Activated CD4-positive, alpha-beta T cell treated with anti-CD3 and anti-CD28 coated beads, Interleukin-2, amount 50 U/mL, for 16 hours (primary cell): ENCODE results near the gene C3.
A peak's percentile ranks its signal among the peaks of the same experiment; 100 is the strongest.
"Not testable (repeated sequence)": the region's sequence is repeated elsewhere in the genome, so short reads cannot be mapped to it uniquely, and the experiment has no call there.

ENCODE experiments used
- DNase-seq: peaks from one replicate; pipeline ENCODE4 v3.0.0-alpha.2; 2020

The C3 gene

GRCh38 chr19:6654347-6655310 lies 65.8 kb downstream of the C3 start:
- DNase-seq, result peak; percentile 86

GRCh38 chr19:6652805-6653094 lies 67.7 kb downstream of the C3 start:
- DNase-seq, result no peak

GRCh38 chr19:6651965-6652804 lies 68.3 kb downstream of the C3 start:
- DNase-seq, result no peak

- DNase-seq, result no peak
Observed at GRCh38 chr19:6649185-6649584, 71.3 kb downstream of the C3 start.

- DNase-seq, result no peak
Observed at GRCh38 chr19:6648141-6648715, 72.2 kb downstream of the C3 start.

- no peak for DNase-seq
Observed at GRCh38 chr19:6644796-6645195, 75.7 kb downstream of the C3 start.

- not testable (repeated sequence) for DNase-seq
Observed at GRCh38 chr19:6640333-6640732, 80.1 kb downstream of the C3 start.

GRCh38 chr19:6639439-6639838 lies 81.0 kb downstream of the C3 start:
- DNase-seq, result peak; percentile 84

- DNase-seq, result not testable (repeated sequence)
Observed at GRCh38 chr19:6633456-6633813, 87.0 kb downstream of the C3 start.

GRCh38 chr19:6632747-6633455 lies 87.5 kb downstream of the C3 start:
- peak; percentile 62 for DNase-seq

- peak; percentile 90 for DNase-seq
Observed at GRCh38 chr19:6632002-6632621, 88.3 kb downstream of the C3 start.
